GM21529 (cell line): ENCODE data around the gene AFAP1.

Source experiments
- ATAC-seq: cut with Tn5 transposase; IDR thresholded peaks from one replicate; pipeline ENCODE4 v1.9.1; 2021; ENCODE audit not compliant: unreplicated experiment

Gene AFAP1

GRCh38 chr4:7894677-7895181 is 44.9 kb downstream of the AFAP1 start:
- ATAC-seq = no peak

DNA sequence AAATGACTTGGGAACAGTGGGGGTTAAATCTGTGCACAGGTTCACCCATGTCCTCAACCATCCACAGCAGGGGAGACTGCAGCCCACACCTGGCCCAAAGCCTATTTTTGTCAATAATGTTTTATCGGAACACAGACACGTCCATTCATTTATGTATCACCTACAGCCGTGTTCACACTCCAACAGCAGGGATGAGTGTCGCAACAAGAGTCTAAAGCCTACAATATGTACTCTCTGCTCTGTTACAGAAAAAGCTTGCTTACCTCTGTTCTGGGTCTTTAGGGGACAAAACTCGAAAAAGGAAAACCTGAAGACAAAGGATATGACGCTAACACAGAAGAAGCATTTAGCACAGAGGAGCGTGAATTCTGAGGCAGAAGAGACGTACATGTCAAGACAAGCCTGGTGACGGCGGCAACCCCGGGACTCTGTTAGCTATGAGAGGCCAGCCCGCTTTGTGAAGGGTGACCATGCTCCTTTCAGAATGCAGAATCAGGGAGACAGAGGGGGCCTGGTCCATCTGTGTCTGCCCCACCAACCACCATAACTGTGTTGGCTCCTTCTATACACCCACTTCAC is 45.5 kb downstream of the AFAP1 start:
- no peak for ATAC-seq

GRCh38 chr4:7893539-7893938 is 46.1 kb downstream of the AFAP1 start:
- ATAC-seq = no peak

DNA sequence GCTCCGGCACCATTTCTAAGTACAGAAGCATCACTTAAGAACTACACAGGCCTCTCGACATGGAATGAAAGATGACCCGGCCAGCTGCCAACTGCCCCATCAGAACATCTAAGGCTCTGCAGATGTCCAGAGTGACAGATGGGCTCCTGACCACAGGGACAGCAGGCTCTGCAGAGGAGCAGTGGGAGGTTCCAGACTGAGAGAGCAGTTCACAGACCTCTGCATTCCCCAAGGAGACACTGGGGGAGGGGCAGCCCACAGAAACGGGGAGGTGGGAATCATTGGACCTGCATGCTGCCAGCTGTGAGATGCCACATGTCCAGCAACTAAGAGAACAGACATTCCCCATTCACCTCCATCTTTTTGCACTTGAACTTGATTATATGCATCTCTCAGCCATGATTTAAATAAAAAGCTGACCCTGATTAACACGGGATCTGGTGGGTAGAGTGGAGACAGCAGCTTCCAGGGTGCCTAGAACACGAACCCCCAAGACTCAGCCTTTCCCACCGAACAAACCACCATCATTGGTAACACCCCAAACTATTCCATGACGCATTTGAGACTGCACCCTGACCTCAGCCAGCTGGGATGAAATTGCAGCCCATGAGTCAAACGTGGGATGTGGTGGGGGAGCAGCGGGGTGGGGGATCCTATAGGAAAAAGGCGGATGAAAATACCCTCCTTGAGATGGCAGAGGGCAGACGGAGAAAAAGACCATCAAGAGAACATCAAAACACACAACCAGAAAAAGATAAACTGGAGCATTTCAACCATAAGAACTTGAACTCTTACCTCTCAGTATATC is 47.2 kb downstream of the AFAP1 start:
- no peak for ATAC-seq

DNA sequence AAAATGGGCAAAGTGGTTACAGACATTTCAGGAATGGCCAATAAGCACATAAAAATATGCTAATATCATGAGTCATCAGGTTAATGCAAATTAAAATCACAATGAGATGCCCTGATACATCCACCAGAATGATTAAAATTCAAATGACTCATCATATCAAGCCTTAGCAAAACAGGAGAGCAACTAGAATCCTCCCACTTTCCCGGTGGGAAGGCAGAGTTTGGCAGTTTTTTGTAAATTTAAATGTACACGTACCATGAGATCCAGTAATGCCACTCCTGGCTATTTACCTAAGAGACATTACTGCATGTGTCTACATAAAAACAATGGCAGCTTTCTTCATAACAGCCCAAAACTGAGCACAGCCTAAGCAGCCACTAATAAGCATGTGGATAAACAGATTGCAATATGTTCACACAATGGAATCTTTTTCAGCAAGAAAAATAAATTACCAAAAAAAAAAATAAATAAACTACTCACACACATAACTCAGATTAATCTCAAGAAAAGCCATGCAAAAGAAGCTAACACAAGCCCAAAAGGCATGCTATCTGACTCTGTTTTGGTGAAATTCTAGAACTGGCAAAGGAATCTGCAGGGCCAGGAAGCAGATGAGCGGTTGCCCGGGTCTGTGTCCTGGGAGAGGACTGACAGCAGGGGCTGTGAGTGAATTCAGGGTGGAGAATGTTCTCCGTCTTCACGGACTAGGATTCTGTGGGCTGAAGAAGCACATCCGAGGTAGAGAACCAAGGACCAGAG is 48.8 kb downstream of the AFAP1 start:
- no peak for ATAC-seq

GRCh38 chr4:7887436-7887835 is 52.2 kb downstream of the AFAP1 start:
- no peak for ATAC-seq

- no peak for ATAC-seq
Measured at GRCh38 chr4:7886007-7886973, 53.4 kb downstream of the AFAP1 start.

DNA sequence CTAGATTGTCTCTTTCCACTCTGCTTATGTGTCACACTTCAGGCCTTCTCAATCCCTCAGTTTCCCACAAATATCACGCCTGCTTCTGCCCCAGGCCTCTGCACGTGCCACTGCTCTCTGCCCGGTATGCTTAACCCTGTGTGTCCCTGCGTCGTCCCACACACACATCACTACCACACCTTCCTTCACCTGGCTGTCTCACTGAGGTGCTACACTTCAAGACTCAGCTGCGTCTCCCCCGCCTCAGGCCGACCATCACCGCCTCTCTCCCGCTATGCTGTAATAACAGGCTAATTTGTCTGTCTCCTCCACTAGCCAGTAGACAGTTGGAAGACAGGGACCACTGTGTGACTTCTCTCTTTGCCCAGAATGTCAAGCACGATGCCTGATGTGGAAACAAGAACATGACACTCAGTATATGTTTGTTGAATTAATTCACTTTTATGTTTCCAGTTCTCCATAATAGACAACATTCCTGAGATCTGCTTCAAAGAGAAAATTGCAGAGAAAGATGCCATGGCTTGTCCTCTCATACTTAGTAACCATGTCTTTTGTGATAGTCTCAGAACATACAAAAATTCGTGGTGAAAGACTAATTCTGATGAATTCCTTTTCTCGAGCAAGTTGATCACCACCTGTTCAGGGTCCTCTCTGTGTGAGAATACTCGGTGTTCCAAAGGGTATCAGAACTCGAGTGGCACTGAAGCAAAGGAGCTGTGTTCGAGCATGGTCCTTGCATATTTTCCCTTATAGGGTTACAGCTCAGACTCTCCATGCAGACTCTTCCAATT is 54.2 kb downstream of the AFAP1 start:
- no peak for ATAC-seq

DNA sequence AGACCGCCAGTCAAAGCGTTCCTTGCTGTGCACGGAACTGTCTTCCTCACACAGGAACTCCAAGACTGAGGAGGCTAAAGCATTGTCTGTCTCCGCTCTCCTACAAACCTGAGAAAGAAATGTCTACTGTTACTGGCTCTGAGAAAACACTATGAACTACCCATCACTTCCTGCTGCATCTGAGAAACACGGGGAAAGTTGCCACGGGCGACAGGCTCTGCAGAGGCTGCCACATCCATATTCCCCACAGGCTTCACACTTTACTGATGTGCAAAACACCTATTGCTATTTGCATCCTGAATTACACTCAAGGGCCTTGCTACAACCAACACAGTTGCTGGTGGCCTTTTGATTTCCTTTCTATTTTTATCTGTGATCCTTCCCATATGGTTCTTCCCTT is 59.0 kb downstream of the AFAP1 start:
- no peak for ATAC-seq

DNA sequence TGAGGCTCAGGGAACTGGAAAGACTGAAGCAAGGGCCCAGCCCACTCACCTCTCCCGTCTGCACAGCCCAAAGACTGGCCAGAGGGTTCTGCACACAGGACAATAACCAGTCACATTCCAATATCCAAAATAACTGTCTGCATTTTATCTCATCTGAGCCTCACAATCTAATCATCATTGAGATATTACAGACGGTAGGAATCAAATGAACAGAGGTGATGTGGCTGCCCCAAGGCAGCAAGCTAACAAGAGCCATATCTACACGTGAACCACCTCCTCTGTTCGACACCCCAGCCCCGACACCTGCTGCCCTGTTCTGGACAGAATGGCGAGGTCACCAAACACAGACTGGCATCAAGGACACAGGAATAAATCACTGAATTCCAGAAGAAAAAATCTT is 60.5 kb downstream of the AFAP1 start:
- ATAC-seq = no peak

DNA sequence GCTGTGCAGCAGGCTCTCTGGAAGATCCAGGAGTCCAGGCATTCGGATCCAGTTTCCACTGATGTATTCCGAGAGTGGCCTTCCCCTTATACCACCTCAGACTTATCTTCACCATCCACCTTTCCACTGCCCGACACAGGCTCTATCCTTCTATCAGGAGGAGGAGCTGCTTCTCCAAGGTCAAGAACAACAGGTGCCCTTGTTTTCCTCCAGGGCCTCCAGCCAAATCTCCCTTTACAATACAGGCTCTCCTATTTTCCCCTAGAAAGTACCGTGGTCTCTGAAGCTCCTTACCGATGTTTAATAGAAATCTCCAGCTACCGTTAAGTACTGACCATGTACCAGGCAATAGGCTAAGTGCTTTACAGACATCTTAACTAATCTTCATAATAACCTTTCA is 61.3 kb downstream of the AFAP1 start:
- ATAC-seq = no peak

- ATAC-seq = no peak
Measured at GRCh38 chr4:7877176-7877575, 62.5 kb downstream of the AFAP1 start.

- no peak for ATAC-seq
Measured at GRCh38 chr4:7876201-7876875, 63.3 kb downstream of the AFAP1 start.

DNA sequence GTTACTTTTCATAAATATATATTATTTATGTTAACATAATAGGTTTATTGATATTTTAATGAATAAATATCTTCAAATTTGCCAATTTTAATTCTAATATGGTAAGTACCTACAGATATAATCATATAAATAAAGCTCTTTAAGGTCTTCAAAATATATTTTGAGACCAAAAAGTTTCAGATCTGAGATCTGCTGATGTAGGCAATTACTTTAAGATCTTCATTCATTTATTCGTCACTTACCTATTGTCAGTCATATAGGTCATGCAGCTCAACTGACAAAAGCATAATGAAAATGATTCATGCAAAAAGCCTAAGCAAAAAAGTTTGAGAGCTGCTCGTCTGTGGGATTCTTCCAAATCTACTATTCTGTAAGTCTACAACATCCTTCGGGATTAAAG is 64.8 kb downstream of the AFAP1 start:
- ATAC-seq = no peak

DNA sequence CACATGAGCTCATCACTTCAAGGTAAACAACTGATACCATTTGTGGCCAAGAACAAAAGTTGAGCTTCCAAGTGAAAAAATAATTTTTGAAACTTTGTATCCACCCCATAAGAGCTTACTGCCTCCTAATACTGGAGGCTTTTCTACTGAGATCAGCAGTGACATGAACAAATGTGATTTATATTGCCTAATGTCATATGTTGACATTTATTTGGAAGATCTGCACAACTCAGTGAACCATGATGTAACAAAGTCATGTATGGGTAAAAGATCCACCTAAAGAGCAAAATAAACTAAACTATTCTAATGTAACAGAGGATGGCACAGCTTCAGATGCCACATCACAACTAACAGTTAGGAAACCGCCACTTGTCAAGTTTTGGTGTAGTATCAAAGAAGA is 65.8 kb downstream of the AFAP1 start:
- no peak for ATAC-seq

DNA sequence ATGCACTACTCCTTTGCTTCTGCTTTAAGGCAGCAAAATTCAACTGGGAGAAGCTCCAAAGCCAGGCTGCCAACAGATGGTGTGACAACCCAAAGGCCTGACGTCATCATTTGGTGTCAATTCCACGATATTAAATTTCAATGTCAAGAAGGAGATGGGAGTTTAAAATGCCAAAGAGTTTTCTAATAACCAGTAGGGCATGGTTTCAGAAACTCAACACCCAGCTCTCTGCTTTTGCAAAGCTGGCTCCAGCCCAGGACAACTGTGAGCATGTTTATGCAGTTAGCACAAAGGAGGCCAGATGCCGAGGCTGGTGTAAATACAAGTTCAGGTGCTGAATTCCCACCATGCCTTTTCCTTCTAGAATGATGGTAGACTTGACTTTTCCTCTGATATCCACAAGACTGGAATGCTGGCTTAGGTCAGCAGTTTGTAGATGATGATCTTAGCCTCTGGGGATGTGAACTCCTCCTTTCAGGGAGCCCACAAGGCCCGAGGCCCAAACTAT is 67.3 kb downstream of the AFAP1 start:
- no peak for ATAC-seq

DNA sequence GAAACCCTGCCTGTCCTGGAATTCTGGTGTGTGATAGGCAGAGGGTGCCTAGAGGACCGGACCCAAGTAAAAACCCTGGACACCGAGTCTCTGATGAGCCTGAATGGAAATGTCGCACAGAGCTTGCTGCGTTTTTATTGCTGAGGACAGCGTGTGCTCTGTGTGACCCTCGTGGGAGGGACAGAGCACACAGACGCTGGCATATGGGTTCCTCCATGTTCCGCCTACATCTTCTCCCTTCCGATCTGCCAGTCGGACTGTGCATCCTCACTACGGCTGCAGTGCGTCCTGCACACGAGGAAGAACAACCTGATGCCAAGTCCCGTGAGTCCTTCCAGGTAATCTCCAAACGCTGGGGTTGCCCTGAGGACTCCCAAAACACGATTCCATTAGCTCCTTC is 68.3 kb downstream of the AFAP1 start:
- ATAC-seq = no peak

GRCh38 chr4:7868892-7869471 is 70.7 kb downstream of the AFAP1 start:
- ATAC-seq = no peak

GRCh38 chr4:7868436-7868775 is 71.3 kb downstream of the AFAP1 start:
- ATAC-seq = no peak
